Neural cell (in vitro differentiated cells): Measurements from ENCODE around the gene RASA4B. TPM values are rescaled to one million over a fixed set of nuclear protein-coding genes. Genes with fewer than 3 reads are reported as not detected.

Experiments
- H2AFZ ChIP-seq: fragments of 200-600, 300-800 bp; sonication (generic), shearing (Covaris generic); 2 replicates; pipeline ENCODE4 v1.6.0; 2014; ENCODE audit warnings: low read depth, mild to moderate bottlenecking, antibody characterized with exemption, low read length, moderate library complexity
- H3F3A ChIP-seq: fragments of 200-600 bp; shearing (Covaris generic); 2 replicates; pipeline ENCODE4 v1.6.1; 2016; ENCODE audit warnings: mild to moderate bottlenecking, moderate library complexity, mixed read lengths, antibody characterized with exemption, low read length; ENCODE audit not compliant: insufficient read depth, poor library complexity, severe bottlenecking
- H3K27ac ChIP-seq: fragments of 200-600, 300-800 bp; sonication (generic), shearing (Covaris generic); 2 replicates; pipeline ENCODE4 v1.5.1; 2014; ENCODE audit warnings: mild to moderate bottlenecking, low read length, moderate library complexity
- H3K27me3 ChIP-seq: fragments of 300-800, 200-600 bp; sonication (generic), shearing (Covaris generic); 2 replicates; pipeline ENCODE4 v1.6.0; 2014; ENCODE audit warnings: mild to moderate bottlenecking, low read depth, low read length, moderate library complexity; ENCODE audit not compliant: insufficient read depth
- H3K36me3 ChIP-seq: fragments of 300-800, 200-600 bp; sonication (generic), shearing (Covaris generic); 2 replicates; pipeline ENCODE4 v1.5.1; 2014; ENCODE audit warnings: mild to moderate bottlenecking, antibody characterized with exemption, low read length, moderate library complexity; ENCODE audit not compliant: insufficient read depth
- H3K4me2 ChIP-seq: fragments of 300-800, 200-600 bp; sonication (generic), shearing (Covaris generic); 2 replicates; pipeline ENCODE4 v1.6.0; 2014; ENCODE audit warnings: mild to moderate bottlenecking, low read length
- H3K4me3 ChIP-seq: fragments of 300-800, 200-600 bp; sonication (generic), shearing (Covaris generic); 2 replicates; pipeline ENCODE4 v1.5.1; 2014; ENCODE audit warnings: mild to moderate bottlenecking, low read length, moderate library complexity
- H3K79me2 ChIP-seq: fragments of 200-600 bp; shearing (Covaris generic); replicated peaks from 2 replicates; pipeline ENCODE4 v1.6.0; 2014; ENCODE audit warnings: mild to moderate bottlenecking, low read length, moderate library complexity; ENCODE audit not compliant: insufficient read depth
- H3K9ac ChIP-seq: fragments of 300-800, 200-600 bp; sonication (generic), shearing (Covaris generic); 2 replicates; pipeline ENCODE4 v1.6.1; 2016; ENCODE audit warnings: mild to moderate bottlenecking, low read length, mixed read lengths
- H3K9me2 ChIP-seq: fragments of 200-600 bp; shearing (Covaris generic); 2 replicates; pipeline ENCODE4 v1.6.1; 2016; ENCODE audit warnings: mild to moderate bottlenecking, low read length, mixed read lengths; ENCODE audit not compliant: insufficient read depth
- H3K9me3 ChIP-seq: fragments of 200-600, 300-800 bp; sonication (generic), shearing (Covaris generic); 2 replicates; pipeline ENCODE4 v1.6.1; 2016; ENCODE audit warnings: mild to moderate bottlenecking, mixed run types, low read length, moderate library complexity, mixed read lengths
- H4K20me1 ChIP-seq: fragments of 200-600 bp; shearing (Covaris generic); 2 replicates; pipeline ENCODE4 v1.6.1; 2016; ENCODE audit warnings: mild to moderate bottlenecking, mixed run types; ENCODE audit not compliant: insufficient read depth
- CTCF ChIP-seq: fragments of 450-650 bp; IDR thresholded peaks from 2 replicates; pipeline ENCODE4 v1.5.1; 2014; ENCODE audit warnings: antibody characterized with exemption, mild to moderate bottlenecking, moderate library complexity; ENCODE audit not compliant: poor library complexity, severe bottlenecking
- EP300 ChIP-seq: fragments of 450-650 bp; conservative IDR thresholded peaks from 2 replicates; pipeline ENCODE4 v1.6.1; 2014; ENCODE audit warnings: antibody characterized with exemption, mild to moderate bottlenecking, moderate library complexity; ENCODE audit not compliant: poor library complexity, severe bottlenecking
- EZH2 ChIP-seq: fragments of 200-600, 300-800 bp; shearing (Covaris generic), sonication (generic); IDR thresholded peaks from 2 replicates; pipeline ENCODE4 v1.6.1; 2014; ENCODE audit warnings: antibody characterized with exemption, low read length, borderline replicate concordance, mild to moderate bottlenecking; ENCODE audit not compliant: insufficient read depth, poor library complexity, severe bottlenecking
- MXI1 ChIP-seq: fragments of 450-650 bp; conservative IDR thresholded peaks from 2 replicates; pipeline ENCODE4 v1.6.1; 2014; ENCODE audit warnings: antibody characterized with exemption, mild to moderate bottlenecking; ENCODE audit not compliant: poor library complexity, severe bottlenecking
- POLR2AphosphoS5 ChIP-seq: IDR thresholded peaks from 2 replicates; pipeline ENCODE4 v1.6.1; 2012
- RAD21 ChIP-seq: fragments of 450-650 bp; conservative IDR thresholded peaks from 2 replicates; pipeline ENCODE4 v1.6.1; 2014; ENCODE audit warnings: antibody characterized with exemption, mild to moderate bottlenecking, moderate library complexity
- REST ChIP-seq: IDR thresholded peaks from 2 replicates; pipeline ENCODE4 v1.6.1; 2012; ENCODE audit warnings: borderline replicate concordance
- SMC3 ChIP-seq: fragments of 450-650 bp; conservative IDR thresholded peaks from 2 replicates; pipeline ENCODE4 v1.6.1; 2014; ENCODE audit warnings: antibody characterized with exemption, mild to moderate bottlenecking, moderate library complexity; ENCODE audit not compliant: poor library complexity
- TAF1 ChIP-seq: IDR thresholded peaks from 2 replicates; pipeline ENCODE4 v1.6.1; 2012; ENCODE audit warnings: low read depth
- polyA plus RNA-seq: library from polyadenylated mRNA; depleted of rRNA; stranded (reverse); fragments of >200 nt; gene quantifications from 2 replicates; pipeline ENCODE4 v1.2.3, GENCODE V29; 2014

The RASA4B gene
- polyA plus RNA-seq, 1 donor from 2014 or later, result 31.9 TPM

GRCh38 chr7:102436118-102436517 lies 81.5 kb downstream of the RASA4B start:
- Histone ChIP-seq H3K4me2 (no peak overlapping the region), H3K9me3 (no peaks in the 10 kb centered on the region), H3K9ac (no peak overlapping the region), H3K79me2 (peaks cover 13% of the 10 kb centered on the region), H3K27ac (no peak overlapping the region), H4K20me1 (no peaks in the 10 kb centered on the region), H3K27me3 (no peaks in the 10 kb centered on the region), H3K36me3 (no peaks in the 10 kb centered on the region), H3F3A (no peaks in the 10 kb centered on the region), H3K9me2 (no peaks in the 10 kb centered on the region), H2AFZ (no peak overlapping the region), H3K4me3 (no peak overlapping the region)
- TF ChIP-seq TAF1 (no peak), EZH2 (no peak), SMC3 (no peak), CTCF (no peak), RAD21 (no peak), POLR2AphosphoS5 (no peak), EP300 (no peak), REST (no peak), MXI1 (no peak)

GRCh38 chr7:102434039-102434486 lies 83.5 kb downstream of the RASA4B start:
- no peaks in the 10 kb centered on the region for H3K27me3 ChIP-seq
- H3K27ac ChIP-seq, result peak overlapping the region; percentile 47
- H3K79me2 ChIP-seq, result peaks cover 13% of the 10 kb centered on the region
- peak overlapping the region; percentile 73 for H3K4me2 ChIP-seq
- no peaks in the 10 kb centered on the region for H3K36me3 ChIP-seq
- H3K4me3 ChIP-seq, result peak overlapping the region; percentile 92
- TF ChIP-seq EZH2, result no peak
- no peaks in the 10 kb centered on the region for H3K9me3 ChIP-seq
- H2AFZ ChIP-seq, result peak overlapping the region; percentile 33
- peak overlapping the region; percentile 89 for H3K9ac ChIP-seq
- no peaks in the 10 kb centered on the region for H3K9me2 ChIP-seq
- no peaks in the 10 kb centered on the region for H4K20me1 ChIP-seq
- H3F3A ChIP-seq, result no peaks in the 10 kb centered on the region
